ENCODE results near the gene CHRNB4. TPM values are rescaled to one million over a fixed set of nuclear protein-coding genes. Genes with fewer than 3 reads are reported as not detected.
A peak's percentile ranks its signal among the peaks of the same experiment; 100 is the strongest.

The CHRNB4 gene
- total RNA-seq, 1 donor from 2014 or later = not detected

GRCh38 chr15:78634210-78635145, 6.5 kb downstream of the CHRNB4 start:
- DNase-seq (ENCODE audit: low spot score) = peak; percentile 76

GRCh38 chr15:78633348-78633747, 7.7 kb downstream of the CHRNB4 start:
- DNase-seq (ENCODE audit: low spot score) = no peak

- DNase-seq (ENCODE audit: low spot score) = peak; percentile 49
Observed at GRCh38 chr15:78630886-78631633, 9.9 kb downstream of the CHRNB4 start.

- DNase-seq (ENCODE audit: low spot score) = peak; percentile 77
Observed at GRCh38 chr15:78629716-78630065, 11.3 kb downstream of the CHRNB4 start.

- peak; percentile 84 for DNase-seq (ENCODE audit: low spot score)
Observed at GRCh38 chr15:78629031-78629715, 11.8 kb downstream of the CHRNB4 start.

- DNase-seq (ENCODE audit: low spot score) = peak; percentile 11
Observed at GRCh38 chr15:78628227-78628626, 12.8 kb downstream of the CHRNB4 start.

GRCh38 chr15:78627348-78627747, 13.7 kb downstream of the CHRNB4 start:
- no peak for DNase-seq (ENCODE audit: low spot score)

GRCh38 chr15:78626381-78626995, 14.5 kb downstream of the CHRNB4 start:
- DNase-seq (ENCODE audit: low spot score) = no peak

- DNase-seq (ENCODE audit: low spot score) = peak; percentile 68
Observed at GRCh38 chr15:78625606-78626280, 15.3 kb downstream of the CHRNB4 start.

GRCh38 chr15:78624651-78625590, 16.1 kb downstream of the CHRNB4 start:
- peak; percentile 87 for DNase-seq (ENCODE audit: low spot score)

GRCh38 chr15:78623786-78624497, 17.1 kb downstream of the CHRNB4 start:
- DNase-seq (ENCODE audit: low spot score) = peak; percentile 39

- DNase-seq (ENCODE audit: low spot score) = peak; percentile 81
Observed at GRCh38 chr15:78621810-78622402, 19.1 kb downstream of the CHRNB4 start.

GRCh38 chr15:78620527-78621421, 20.2 kb downstream of the CHRNB4 start, which contains the start of gene CHRNA3:
Gene CHRNA3, minus strand, starts transcription at chr15:78620996. Its CDS starts 202 bp downstream, at chr15:78620794.
- DNase-seq (ENCODE audit: low spot score) = peak; percentile 75

- peak; percentile 81 for DNase-seq (ENCODE audit: low spot score)
Observed at GRCh38 chr15:78620021-78620526, 20.9 kb downstream of the CHRNB4 start.

GRCh38 chr15:78619022-78619950, 21.7 kb downstream of the CHRNB4 start:
- peak; percentile 75 for DNase-seq (ENCODE audit: low spot score)

- peak; percentile 90 for DNase-seq (ENCODE audit: low spot score)
Observed at GRCh38 chr15:78618490-78618934, 22.5 kb downstream of the CHRNB4 start.

All from mesenteric fat pad (tissue), 1 donor.